Left lobe of liver (tissue), 2 donors: Measurements from ENCODE around the gene IGSF23. TPM values are rescaled to one million over a fixed set of nuclear protein-coding genes. Genes with fewer than 3 reads are reported as not detected.
"Not testable (repeated sequence)": the region's sequence is repeated elsewhere in the genome, so short reads cannot be mapped to it uniquely, and the experiment has no call there.

ENCODE experiments used
- ATAC-seq: fragments of 200-7000 bp; cut with Tn5 transposase; one replicate; pipeline ENCODE4 v1.9.1; 2020; ENCODE audit warnings: mild to moderate bottlenecking, moderate library complexity
- DNase-seq: peaks from one replicate; pipeline ENCODE4 v3.0.0-alpha.2; 2020; ENCODE audit warnings: low spot score
- total RNA-seq: library from RNA; stranded (reverse); gene quantifications from one replicate; pipeline ENCODE4 v1.2.1, GENCODE V29; 2021
- donor health status: DM: no; HTN: no; CAD: no; lungs with moderate emphysema.
- donor health status: DM: no; HTN: yes; CAD: no.

IGSF23 gene
- total RNA-seq, 1 donor from 2014 or later = 7.0 TPM

- DNase-seq (no peak), ATAC-seq (peak; percentile 8)
Measured at GRCh38 chr19:44611812-44612295, 1.5 kb upstream of the IGSF23 start.

- no peak for DNase-seq
- no peak for ATAC-seq
Measured at GRCh38 chr19:44614313-44614712, 950 bp downstream of the IGSF23 start.

DNA sequence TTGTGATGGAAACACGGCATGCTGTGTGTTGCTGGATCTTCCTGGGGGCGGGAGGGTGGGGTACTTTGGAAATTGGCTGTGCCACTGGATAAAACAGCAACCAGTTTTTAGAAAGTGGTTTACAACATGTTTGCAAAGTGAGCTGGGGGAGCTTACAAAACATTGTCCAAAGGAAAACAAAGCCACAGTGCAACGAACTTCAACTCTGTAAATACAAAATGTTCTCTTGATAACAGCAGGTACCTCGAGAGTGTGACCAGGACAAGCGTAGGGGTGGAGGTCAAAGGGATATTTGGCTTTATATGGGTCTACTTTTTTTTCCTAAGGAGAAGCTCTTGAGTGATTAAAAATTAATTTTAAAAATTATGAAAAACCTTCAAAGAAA, 2.5 kb downstream of the IGSF23 start:
- DNase-seq (peak; percentile 70), ATAC-seq (peak; percentile 66)

DNA sequence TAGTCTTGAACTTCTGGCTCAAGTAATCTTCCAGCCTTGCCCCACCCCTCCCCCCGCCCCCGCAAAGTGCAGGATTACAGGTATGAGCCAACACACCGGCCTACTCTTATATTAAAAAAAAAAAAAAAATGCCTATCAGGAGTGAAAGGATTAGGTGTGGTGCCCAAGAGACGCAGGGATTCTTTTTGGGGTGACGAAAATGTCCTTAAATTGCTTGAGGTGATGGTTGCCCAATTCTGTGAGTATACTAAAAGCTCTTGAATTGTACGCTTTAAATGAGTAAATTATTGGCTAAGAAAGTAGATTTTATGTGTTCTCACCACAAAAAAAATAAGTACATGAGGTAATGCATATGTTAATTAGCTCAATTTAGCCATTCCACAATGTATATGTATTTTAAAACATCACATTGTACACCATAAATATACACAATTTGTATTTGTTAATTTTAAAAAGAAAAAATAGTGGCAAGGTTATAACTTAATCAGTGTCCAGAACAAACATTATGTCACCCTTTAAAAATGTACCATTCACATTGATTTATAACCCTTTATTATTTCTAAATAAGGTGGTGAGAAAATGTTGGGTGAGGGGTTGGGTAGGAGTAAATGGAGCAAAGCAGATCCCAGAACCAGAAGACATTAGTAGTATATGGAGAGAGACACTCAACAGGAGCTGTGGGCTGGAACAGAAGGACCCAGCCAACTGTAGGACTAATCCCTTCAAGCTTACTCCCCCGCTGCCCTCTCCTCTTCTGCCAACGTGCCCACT, 3.9 kb downstream of the IGSF23 start:
- ATAC-seq (no peak), DNase-seq (no peak)

GRCh38 chr19:44618640-44619357, 5.4 kb downstream of the IGSF23 start:
- ATAC-seq = peak; percentile 6
- DNase-seq = no peak

- DNase-seq (peak; percentile 67), ATAC-seq (peak; percentile 64)
Measured at GRCh38 chr19:44620667-44621066, 7.3 kb downstream of the IGSF23 start.

DNA sequence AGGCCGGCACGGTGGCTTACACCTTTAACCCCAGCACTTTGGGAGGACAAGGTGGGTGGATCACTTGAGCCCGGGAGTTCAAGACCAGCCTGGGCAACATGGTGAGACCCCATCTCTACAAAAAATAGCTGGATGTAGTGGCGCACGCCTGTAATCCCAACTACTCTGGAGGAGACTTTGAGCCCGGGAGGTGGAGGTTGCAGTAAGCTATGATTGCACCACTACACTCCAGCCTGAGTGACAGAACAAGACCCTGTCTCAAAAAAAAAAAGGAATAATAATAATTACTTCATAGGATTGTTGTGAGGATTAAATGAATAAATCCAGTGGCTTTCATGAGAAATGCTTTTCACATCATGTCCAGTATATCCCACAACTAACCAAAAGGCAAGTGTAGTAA, 8.0 kb downstream of the IGSF23 start:
- ATAC-seq = peak; percentile 14
- DNase-seq = no peak

GRCh38 chr19:44623080-44623479, 9.7 kb downstream of the IGSF23 start:
- ATAC-seq (peak; percentile 2), DNase-seq (no peak)

DNA sequence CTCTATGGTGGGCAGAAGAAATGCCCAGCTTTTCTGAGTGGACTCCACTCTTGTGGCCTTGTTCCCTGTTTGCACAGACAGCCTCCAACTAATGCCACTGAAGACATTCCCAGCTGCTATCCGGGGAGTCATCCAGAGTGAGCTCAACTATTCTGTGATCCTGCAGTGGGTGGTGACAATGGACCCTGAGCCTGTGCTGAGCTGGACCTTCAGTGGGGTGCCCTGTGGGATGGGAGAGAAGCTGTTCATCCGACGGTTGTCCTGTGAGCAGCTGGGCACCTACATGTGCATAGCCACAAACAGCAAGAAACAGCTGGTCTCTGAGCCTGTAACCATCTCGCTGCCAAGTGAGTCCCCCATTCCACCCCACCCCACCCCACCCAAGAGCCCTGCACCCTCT, 10.3 kb downstream of the IGSF23 start:
- no peak for ATAC-seq
- no peak for DNase-seq

- no peak for DNase-seq
- no peak for ATAC-seq
Measured at GRCh38 chr19:44624840-44625354, 11.5 kb downstream of the IGSF23 start.

GRCh38 chr19:44625637-44626036, 12.3 kb downstream of the IGSF23 start:
- not testable (repeated sequence) for DNase-seq, ATAC-seq

GRCh38 chr19:44626048-44626624, 12.8 kb downstream of the IGSF23 start:
- ATAC-seq = peak; percentile 65
- DNase-seq = no peak

DNA sequence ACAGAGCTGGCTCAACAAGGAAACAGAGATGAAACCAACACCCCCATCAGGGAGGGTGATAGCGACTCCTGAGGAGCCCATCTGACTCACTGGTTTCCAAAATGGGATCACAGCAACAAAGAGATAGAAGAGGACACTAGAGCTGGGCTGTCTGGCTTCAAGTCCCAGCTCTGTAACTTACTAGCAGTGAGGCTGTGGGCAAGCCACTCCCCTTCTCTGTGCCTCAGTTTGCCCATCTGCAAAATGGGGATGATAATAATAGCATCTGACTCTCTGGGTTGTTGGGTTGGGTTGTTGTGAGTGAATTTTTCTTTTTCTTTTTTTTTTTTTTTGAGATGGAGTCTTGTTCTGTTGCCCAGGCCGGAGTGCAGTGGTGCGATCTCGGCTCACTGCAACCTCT, 14.3 kb downstream of the IGSF23 start:
- no peak for ATAC-seq
- DNase-seq = no peak

DNA sequence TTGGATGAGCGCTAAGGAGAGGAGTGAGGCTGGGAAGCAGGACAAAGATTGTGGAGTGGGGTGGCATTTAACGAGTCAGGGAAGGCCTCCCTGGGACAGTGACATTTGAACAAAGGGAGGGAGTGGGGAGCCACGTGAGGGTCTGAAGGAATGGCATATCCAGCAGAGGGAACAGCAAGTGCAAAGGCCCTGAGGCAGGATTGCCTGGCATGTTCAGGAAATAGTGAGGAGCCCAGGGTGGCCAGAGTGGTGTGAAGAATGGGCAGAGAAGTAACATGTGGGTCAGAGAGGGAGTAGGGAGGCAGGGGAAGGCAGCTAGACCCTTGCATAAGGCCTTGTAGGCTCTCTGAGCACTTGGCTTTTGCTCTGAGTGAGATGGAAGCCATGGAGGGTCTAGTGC, 15.4 kb downstream of the IGSF23 start:
- ATAC-seq (no peak), DNase-seq (no peak)

DNA sequence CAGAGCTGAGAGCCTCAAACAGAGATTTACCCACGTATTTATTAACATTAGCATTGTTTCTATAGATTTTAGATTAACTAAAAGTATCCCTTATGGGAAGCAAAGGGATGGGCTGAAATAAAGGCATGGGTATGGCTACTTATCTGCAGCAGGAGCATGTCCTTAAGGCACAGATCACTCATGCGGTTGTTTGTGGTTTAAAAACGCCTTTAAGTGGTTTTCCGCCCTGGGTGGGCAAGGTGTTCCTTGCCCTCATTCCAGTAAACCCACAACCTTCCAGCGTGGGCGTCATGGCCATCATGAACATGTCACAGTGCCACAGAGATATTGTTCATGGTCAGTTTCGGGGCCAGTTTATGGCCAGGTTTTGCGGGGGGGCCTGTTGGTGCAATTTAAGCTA, 18.2 kb downstream of the IGSF23 start:
- not testable (repeated sequence) for DNase-seq, ATAC-seq

- not testable (repeated sequence) for ATAC-seq, DNase-seq
Measured at GRCh38 chr19:44634058-44634457, 20.7 kb downstream of the IGSF23 start.

DNA sequence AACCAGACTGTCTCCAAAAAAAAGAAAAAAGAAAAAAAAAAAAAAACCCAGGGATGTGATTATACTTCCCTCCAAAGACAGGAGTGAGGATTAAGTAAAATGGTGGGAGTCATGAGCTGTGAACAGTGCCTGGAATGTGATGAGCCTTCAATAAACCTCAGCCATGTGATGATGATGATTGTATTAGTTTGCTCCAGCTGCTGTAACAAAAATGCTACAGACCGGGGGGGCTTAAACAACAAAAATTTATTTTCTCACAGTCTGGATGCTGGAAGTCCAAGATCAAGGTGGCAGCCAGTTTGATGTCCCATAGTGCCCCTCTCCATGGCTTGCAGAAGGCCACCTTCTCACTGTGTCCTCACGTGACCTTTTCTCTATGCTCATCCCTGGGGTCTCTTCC, 21.4 kb downstream of the IGSF23 start:
- ATAC-seq (no peak), DNase-seq (no peak)

- DNase-seq (no peak), ATAC-seq (peak; percentile 22)
Measured at GRCh38 chr19:44635581-44636438, 22.4 kb downstream of the IGSF23 start.

DNA sequence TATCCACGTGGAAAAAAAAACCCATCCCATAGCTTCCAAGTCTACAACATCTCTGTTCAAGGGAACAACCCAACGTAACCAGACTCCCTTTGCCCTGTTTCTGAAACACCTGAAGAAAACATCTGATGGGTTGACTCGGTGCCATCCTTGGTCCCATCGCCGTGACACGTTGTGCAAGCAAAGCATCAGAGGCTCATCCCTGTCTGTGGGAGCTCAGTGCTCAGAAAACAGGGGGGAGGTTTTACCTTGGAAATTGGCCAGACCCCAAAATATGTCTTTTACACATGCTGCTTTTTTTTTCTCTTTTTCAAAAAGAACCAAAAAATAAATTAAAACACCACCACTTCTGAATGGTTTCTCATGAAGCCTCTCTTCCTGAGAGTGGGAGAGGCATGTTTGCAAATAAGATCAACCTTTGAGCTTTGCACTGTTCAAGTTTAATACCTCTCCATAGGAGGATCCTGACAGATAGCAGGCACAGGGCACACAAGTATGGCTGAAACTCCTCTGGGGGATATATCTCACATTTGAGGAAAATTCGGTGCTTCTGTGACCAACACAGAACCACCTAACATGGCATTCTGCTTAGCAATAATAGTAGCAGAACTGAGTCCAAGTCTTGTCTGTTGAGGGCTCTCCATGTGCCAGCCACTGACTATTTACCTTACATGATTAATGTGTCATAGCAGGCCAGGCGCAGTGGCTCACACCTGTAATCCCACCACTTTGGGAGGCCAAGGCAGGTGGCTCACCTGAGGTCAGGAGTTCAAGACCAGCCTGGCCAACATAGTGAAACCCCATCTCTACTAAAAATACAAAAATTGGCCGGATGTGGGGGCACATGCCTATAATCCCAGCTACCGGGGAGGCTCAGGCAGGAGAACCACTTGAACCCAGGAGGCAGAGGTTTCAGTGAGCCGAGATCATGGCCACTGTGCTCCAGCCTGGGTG, 23.4 kb downstream of the IGSF23 start:
- DNase-seq (no peak), ATAC-seq (peak; percentile 84)

DNA sequence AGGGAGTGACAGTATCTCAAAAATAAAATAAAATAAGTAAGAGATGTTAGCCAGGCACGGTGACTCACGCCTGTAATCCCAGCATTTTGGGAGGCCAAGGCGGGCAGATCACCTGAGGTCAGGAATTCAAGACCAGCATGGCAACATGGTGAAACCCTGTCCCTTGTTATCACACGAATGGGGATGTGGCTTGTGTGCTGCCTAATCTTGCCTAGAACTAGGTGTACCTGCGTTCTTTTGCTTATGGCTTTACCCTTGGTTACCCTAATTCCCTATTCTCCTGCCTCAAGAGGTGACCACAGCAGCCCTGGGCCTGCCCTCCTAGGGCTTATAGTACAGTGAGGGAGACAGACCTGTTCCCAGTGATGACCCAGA, 24.0 kb downstream of the IGSF23 start:
- DNase-seq = no peak
- no peak for ATAC-seq
